ENCODE data around the gene CITED4. TPM values are rescaled to one million over a fixed set of nuclear protein-coding genes. Genes with fewer than 3 reads are reported as not detected.

The CITED4 gene
- total and polyA plus RNA-seq, 9 of the 15 experiments (the other 6 are each of a cell fraction or from before 2014, with no cell fraction given) = 0.11 to 1.2 (median 0.17) TPM; not detected in 2

DNA sequence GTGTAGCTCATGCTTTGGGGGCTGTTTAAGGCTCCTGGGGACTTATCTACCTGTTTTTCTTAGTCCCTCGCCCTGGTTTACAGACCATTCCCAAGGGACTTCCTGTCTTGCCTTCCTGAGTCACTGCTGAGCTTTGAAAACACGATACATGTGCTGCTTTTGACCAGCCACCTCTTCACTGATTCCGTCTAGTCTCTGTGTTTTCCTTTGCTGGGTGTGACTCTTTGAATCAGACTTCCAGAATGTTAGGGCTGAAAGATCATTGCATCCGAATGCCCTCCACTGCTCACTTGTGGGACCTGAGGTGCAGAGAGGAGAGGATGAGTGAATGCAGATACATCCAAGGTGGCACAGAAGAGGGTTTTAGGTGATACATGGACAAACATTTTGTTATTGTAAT, 35.4 kb upstream of the CITED4 start:
- Histone ChIP-seq H3K9ac (ENCODE audit: insufficient read depth in 1 of 2, low read depth in 2 of 2, low read length in 2 of 2) (no peak overlapping the region; a peak in 1 of 4 replicates), H3K27me3 (ENCODE audit: control insufficient read depth in 2 of 2, insufficient read depth in 2 of 2, low read length in 2 of 2) (no peaks in the 10 kb centered on the region), H3K36me3 (ENCODE audit: control insufficient read depth, insufficient read depth, low read length) (no peaks in the 10 kb centered on the region), H3K9me3 (replicated peaks; ENCODE audit: control insufficient read depth, insufficient read depth, low read depth, low read length) (peaks cover 16% of the 10 kb centered on the region), H3K4me1 (replicated peaks in 1 of 2; ENCODE audit: control insufficient read depth in 2 of 2, insufficient read depth in 2 of 2, low read length in 2 of 2) (no peaks in the 10 kb centered on the region; a peak in 1 of 5 replicates), H4K20me1 (replicated peaks; ENCODE audit: control insufficient read depth, insufficient read depth, low read length) (no peaks in the 10 kb centered on the region), H2AFZ (ENCODE audit: low read depth, low read length) (peak overlapping the region; percentile 25), H3K4me2 (ENCODE audit: insufficient read depth, low read length) (no peak overlapping the region), H3K4me3 (no peak overlapping the region), H3K9me1 (ENCODE audit: control insufficient read depth, insufficient read depth, low read length) (no peaks in the 10 kb centered on the region), H3K27ac (ENCODE audit: extremely low read depth, low read depth, low read length) (no peak overlapping the region), H3K79me2 (ENCODE audit: control insufficient read depth, insufficient read depth, low read length) (no peaks in the 10 kb centered on the region)
- ATAC-seq (no peak), FAIRE-seq (no peak), DNase-seq (ENCODE audit: extremely low read depth in 1 of 4, low spot score in 3 of 4) (no peak)
- intact Hi-C loops (cut with micrococcal nuclease) (no loop called here), in situ Hi-C loops (cut with MboI) (no loop called here)
- ChIA-PET CTCF (ENCODE audit: low intra/inter-chr PET ratio) (no interaction called here), POLR2A (interaction anchor here (0.7 to 0.9 kb wide), 2 partner anchors 11 to 29 kb away, joined by 3 to 4 read pairs; no protein-coding TSS in a partner anchor)
- 30% methylated on average over 4 of the region's 4 CpGs for WGBS (ENCODE audit: insufficient coverage, low coverage, missing lambda C conversion rate)
- no peak for TF ChIP-seq MTA1 (IDR thresholded peaks at IDR 0.05; ENCODE audit: borderline replicate concordance)
- TF ChIP-seq RUNX1 (IDR thresholded peaks at IDR 0.05; ENCODE audit: low read depth) = no peak
- TF ChIP-seq, protein P1, sequence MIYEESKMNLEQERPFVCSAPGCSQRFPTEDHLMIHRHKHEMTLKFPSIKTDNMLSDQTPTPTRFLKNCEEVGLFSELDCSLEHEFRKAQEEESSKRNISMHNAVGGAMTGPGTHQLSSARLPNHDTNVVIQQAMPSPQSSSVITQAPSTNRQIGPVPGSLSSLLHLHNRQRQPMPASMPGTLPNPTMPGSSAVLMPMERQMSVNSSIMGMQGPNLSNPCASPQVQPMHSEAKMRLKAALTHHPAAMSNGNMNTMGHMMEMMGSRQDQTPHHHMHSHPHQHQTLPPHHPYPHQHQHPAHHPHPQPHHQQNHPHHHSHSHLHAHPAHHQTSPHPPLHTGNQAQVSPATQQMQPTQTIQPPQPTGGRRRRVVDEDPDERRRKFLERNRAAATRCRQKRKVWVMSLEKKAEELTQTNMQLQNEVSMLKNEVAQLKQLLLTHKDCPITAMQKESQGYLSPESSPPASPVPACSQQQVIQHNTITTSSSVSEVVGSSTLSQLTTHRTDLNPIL (CRISPR knock-in tag; IDR thresholded peaks at IDR 0.05) = no peak
- TF ChIP-seq MAFK (IDR thresholded peaks at IDR 0.05; ENCODE audit: low read length) = no peak
- no peak for TF ChIP-seq GTF2E2 (tag; IDR thresholded peaks at IDR 0.05)
- no TSS peak for BruUV-seq (replicated peaks)

DNA sequence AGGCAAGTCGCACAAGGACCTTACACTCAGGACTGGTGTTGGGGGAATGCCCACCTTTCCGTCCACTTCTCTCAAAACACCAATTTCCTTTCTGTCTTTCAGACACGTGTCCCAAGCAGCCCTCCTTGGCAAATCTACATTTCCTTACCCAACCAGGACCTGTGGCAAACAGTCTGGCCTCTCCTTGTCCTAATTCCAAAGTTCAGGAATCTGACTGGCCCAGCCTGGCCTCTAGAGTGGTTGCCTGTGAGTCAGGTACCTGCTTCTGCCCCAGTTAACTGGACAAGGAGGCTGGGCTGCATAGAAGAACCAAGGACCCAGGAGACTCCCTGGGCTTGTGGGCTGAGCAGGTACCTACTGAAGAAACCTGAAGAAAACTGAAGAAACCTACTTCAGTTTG, 34.3 kb upstream of the CITED4 start:
- H3K4me3 ChIP-seq = no peak overlapping the region
- POLR2A ChIA-PET = no interaction called here
- in situ Hi-C loops (cut with MboI) (no loop called here), intact Hi-C loops (cut with micrococcal nuclease) (no loop called here)
- BruUV-seq (replicated peaks) = no TSS peak
- H3K79me2 ChIP-seq (ENCODE audit: control insufficient read depth, insufficient read depth, low read length) = no peaks in the 10 kb centered on the region
- H3K27ac ChIP-seq (ENCODE audit: extremely low read depth, low read depth, low read length) = no peak overlapping the region
- H3K4me1 ChIP-seq (replicated peaks in 1 of 2; ENCODE audit: control insufficient read depth in 2 of 2, insufficient read depth in 2 of 2, low read length in 2 of 2) = no peaks in the 10 kb centered on the region
- peaks cover 16% of the 10 kb centered on the region for H3K9me3 ChIP-seq (replicated peaks; ENCODE audit: control insufficient read depth, insufficient read depth, low read depth, low read length)
- ATAC-seq (no peak), DNase-seq (ENCODE audit: extremely low read depth in 1 of 4, low spot score in 3 of 4) (no peak), FAIRE-seq (no peak)
- no peak overlapping the region for H3K9ac ChIP-seq (ENCODE audit: insufficient read depth in 1 of 2, low read depth in 2 of 2, low read length in 2 of 2)
- H3K9me1 ChIP-seq (ENCODE audit: control insufficient read depth, insufficient read depth, low read length) = no peaks in the 10 kb centered on the region
- H2AFZ ChIP-seq (ENCODE audit: low read depth, low read length) = peak overlapping the region; percentile 12; the same call in 1 of the 2 replicates
- CTCF ChIA-PET (ENCODE audit: low intra/inter-chr PET ratio) = no interaction called here
- H3K27me3 ChIP-seq (ENCODE audit: control insufficient read depth in 2 of 2, insufficient read depth in 2 of 2, low read length in 2 of 2) = no peaks in the 10 kb centered on the region
- no peaks in the 10 kb centered on the region for H3K36me3 ChIP-seq (ENCODE audit: control insufficient read depth, insufficient read depth, low read length)
- no peaks in the 10 kb centered on the region for H4K20me1 ChIP-seq (replicated peaks; ENCODE audit: control insufficient read depth, insufficient read depth, low read length)
- 42% methylated on average over 3 of the region's 3 CpGs for WGBS (ENCODE audit: insufficient coverage, low coverage, missing lambda C conversion rate)
- H3K4me2 ChIP-seq (ENCODE audit: insufficient read depth, low read length) = no peak overlapping the region
- TF ChIP-seq, protein P2, sequence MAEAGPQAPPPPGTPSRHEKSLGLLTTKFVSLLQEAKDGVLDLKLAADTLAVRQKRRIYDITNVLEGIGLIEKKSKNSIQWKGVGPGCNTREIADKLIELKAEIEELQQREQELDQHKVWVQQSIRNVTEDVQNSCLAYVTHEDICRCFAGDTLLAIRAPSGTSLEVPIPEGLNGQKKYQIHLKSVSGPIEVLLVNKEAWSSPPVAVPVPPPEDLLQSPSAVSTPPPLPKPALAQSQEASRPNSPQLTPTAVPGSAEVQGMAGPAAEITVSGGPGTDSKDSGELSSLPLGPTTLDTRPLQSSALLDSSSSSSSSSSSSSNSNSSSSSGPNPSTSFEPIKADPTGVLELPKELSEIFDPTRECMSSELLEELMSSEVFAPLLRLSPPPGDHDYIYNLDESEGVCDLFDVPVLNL (CRISPR knock-in tag; IDR thresholded peaks at IDR 0.05; ENCODE audit: low read depth) = no peak
- TF ChIP-seq, protein P3, sequence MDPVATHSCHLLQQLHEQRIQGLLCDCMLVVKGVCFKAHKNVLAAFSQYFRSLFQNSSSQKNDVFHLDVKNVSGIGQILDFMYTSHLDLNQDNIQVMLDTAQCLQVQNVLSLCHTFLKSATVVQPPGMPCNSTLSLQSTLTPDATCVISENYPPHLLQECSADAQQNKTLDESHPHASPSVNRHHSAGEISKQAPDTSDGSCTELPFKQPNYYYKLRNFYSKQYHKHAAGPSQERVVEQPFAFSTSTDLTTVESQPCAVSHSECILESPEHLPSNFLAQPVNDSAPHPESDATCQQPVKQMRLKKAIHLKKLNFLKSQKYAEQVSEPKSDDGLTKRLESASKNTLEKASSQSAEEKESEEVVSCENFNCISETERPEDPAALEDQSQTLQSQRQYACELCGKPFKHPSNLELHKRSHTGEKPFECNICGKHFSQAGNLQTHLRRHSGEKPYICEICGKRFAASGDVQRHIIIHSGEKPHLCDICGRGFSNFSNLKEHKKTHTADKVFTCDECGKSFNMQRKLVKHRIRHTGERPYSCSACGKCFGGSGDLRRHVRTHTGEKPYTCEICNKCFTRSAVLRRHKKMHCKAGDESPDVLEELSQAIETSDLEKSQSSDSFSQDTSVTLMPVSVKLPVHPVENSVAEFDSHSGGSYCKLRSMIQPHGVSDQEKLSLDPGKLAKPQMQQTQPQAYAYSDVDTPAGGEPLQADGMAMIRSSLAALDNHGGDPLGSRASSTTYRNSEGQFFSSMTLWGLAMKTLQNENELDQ (CRISPR knock-in tag; IDR thresholded peaks at IDR 0.05; ENCODE audit: borderline replicate concordance) = no peak
- TF ChIP-seq ZNF282 (CRISPR knock-in tag; IDR thresholded peaks at IDR 0.05) (no peak), ELF2 (CRISPR knock-in tag; IDR thresholded peaks at IDR 0.05) (no peak), CEBPB (tag; IDR thresholded peaks at IDR 0.05) (no peak)

Measured in K562 (cell line).